H1 (cell line): ENCODE data around the gene TSPAN9. TPM values are rescaled to one million over a fixed set of nuclear protein-coding genes. Genes with fewer than 3 reads are reported as not detected.

Experiments
- CTCF ChIA-PET: fragments of 300-600 bp; sonication (Branson Sonifier 250); formaldehyde crosslinking; loops from one replicate; lab custom pipeline; 2021; ENCODE audit not compliant: partially characterized antibody; lab: Charles Lee
- POLR2A ChIA-PET: fragments of 300-600 bp; sonication (Branson Sonifier 250); formaldehyde crosslinking; loops from one replicate; lab custom pipeline; 2021; ENCODE audit warnings: inconsistent platforms; ENCODE audit not compliant: partially characterized antibody; lab: Charles Lee
- DNase-seq, 2 experiments: peaks; one replicate each; pipeline versions ENCODE4 v3.0.0 to v3.0.0-alpha.2; 2010 to 2022; ENCODE audit warnings: low spot score in 2 of 2, low read depth in 1 of 2, mixed read lengths in 1 of 2
- FAIRE-seq: peaks from 2 replicates; lab custom pipeline; 2011; peaks lifted over from hg19 to GRCh38; lab: Jason Lieb, UNC
- H2AFZ ChIP-seq: 2 replicates; pipeline ENCODE4 v1.8.1; 2012; ENCODE audit warnings: low read length, inconsistent platforms
- H2AK5ac ChIP-seq: 2 replicates; pipeline ENCODE4 v1.6.1; 2013; ENCODE audit warnings: low read depth, low read length
- H2BK120ac ChIP-seq: replicated peaks from 2 replicates; pipeline ENCODE3; 2013; ENCODE audit warnings: low read depth, low read length, inconsistent platforms
- H2BK12ac ChIP-seq: 2 replicates; pipeline ENCODE4 v1.6.1; 2013; ENCODE audit warnings: low read depth, low read length
- H2BK15ac ChIP-seq: 2 replicates; pipeline ENCODE4 v1.6.1; 2013; ENCODE audit warnings: low read length
- H2BK20ac ChIP-seq: 2 replicates; pipeline ENCODE4 v1.6.1; 2013; ENCODE audit warnings: low read length
- H2BK5ac ChIP-seq: 2 replicates; pipeline ENCODE4 v1.6.1; 2013; ENCODE audit warnings: low read depth, low read length
- H3K14ac ChIP-seq: 2 replicates; pipeline ENCODE4 v1.6.1; 2013; ENCODE audit warnings: inconsistent platforms; ENCODE audit not compliant: insufficient read length
- H3K18ac ChIP-seq: 2 replicates; pipeline ENCODE4 v1.6.1; 2013; ENCODE audit warnings: low read length; ENCODE audit errors: extremely low read depth
- H3K23ac ChIP-seq: 2 replicates; pipeline ENCODE4 v1.6.1; 2013; ENCODE audit warnings: inconsistent platforms; ENCODE audit not compliant: insufficient read length
- H3K23me2 ChIP-seq: 2 replicates; pipeline ENCODE4 v1.6.1; 2013; ENCODE audit warnings: low read depth, low read length
- H3K27ac ChIP-seq: 2 replicates; pipeline ENCODE4 v1.6.1; 2011; ENCODE audit warnings: low read depth, low read length, inconsistent platforms
- H3K27me3 ChIP-seq, 4 experiments: replicated peaks in 1 of 4; 1 replicate in 1 of 4; 2 replicates in 3 of 4; pipeline versions ENCODE4 v1.6.1 to v1.8.1; 2011 to 2013; ENCODE audit warnings: low read length in 3 of 4, mild to moderate bottlenecking in 3 of 4, inconsistent platforms in 2 of 4, mixed read lengths in 2 of 4, moderate library complexity in 1 of 4; ENCODE audit not compliant: control insufficient read depth in 3 of 4, insufficient read depth in 3 of 4; ENCODE audit errors: extremely low read depth in 1 of 4
- H3K36me3 ChIP-seq, 4 experiments: 2 replicates each; pipeline versions ENCODE4 v1.6.1 to v1.8.1; 2011 to 2013; ENCODE audit warnings: mild to moderate bottlenecking in 4 of 4, low read length in 3 of 4, moderate library complexity in 2 of 4, control low read depth in 1 of 4, inconsistent platforms in 1 of 4; ENCODE audit not compliant: insufficient read depth in 4 of 4, control insufficient read depth in 2 of 4
- H3K4ac ChIP-seq: replicated peaks from 2 replicates; pipeline ENCODE3; 2013; ENCODE audit warnings: low read length, low read depth, mixed read lengths, inconsistent platforms; ENCODE audit not compliant: insufficient read length
- H3K4me1 ChIP-seq, 4 experiments: replicated peaks in 1 of 4; 1 replicate in 1 of 4; 2 replicates in 3 of 4; pipeline versions ENCODE4 v1.6.1 to v1.8.1; 2011 to 2013; ENCODE audit warnings: low read length in 3 of 4, inconsistent platforms in 2 of 4, mixed read lengths in 1 of 4; ENCODE audit not compliant: insufficient read depth in 4 of 4, control insufficient read depth in 3 of 4
- H3K4me2 ChIP-seq, 2 experiments: 2 replicates each; pipeline versions ENCODE4 v1.6.1 to v1.8.1; 2011 to 2013; ENCODE audit warnings: low read depth in 2 of 2, low read length in 2 of 2, control low read depth in 1 of 2, inconsistent platforms in 1 of 2, mild to moderate bottlenecking in 1 of 2; ENCODE audit not compliant: insufficient read depth in 1 of 2
- H3K4me3 ChIP-seq, 4 experiments: fragments of 200-600, 300-600 bp in 1 of 4; sonication (generic), shearing (Covaris generic), sonication (Bioruptor Twin) in 1 of 4; 2 replicates each; pipeline versions ENCODE4 v1.5.1 to v1.8.1; 2011 to 2016; ENCODE audit warnings: low read length in 4 of 4, low read depth in 3 of 4, control low read depth in 2 of 4, inconsistent platforms in 2 of 4, mild to moderate bottlenecking in 2 of 4, mixed read lengths in 1 of 4, moderate library complexity in 1 of 4; ENCODE audit not compliant: insufficient read depth in 2 of 4; ENCODE audit errors: extremely low read depth in 1 of 4
- H3K56ac ChIP-seq: replicated peaks from 2 replicates; pipeline ENCODE3; 2013; ENCODE audit warnings: low read depth, mild to moderate bottlenecking, mixed read lengths, low read length, inconsistent platforms; ENCODE audit not compliant: insufficient read length
- H3K79me1 ChIP-seq: 2 replicates; pipeline ENCODE4 v1.6.1; 2013; ENCODE audit warnings: low read depth, low read length, control low read depth
- H3K79me2 ChIP-seq, 2 experiments: 2 replicates each; pipeline versions ENCODE4 v1.6.1 to v1.8.1; 2012 to 2013; ENCODE audit warnings: low read length in 2 of 2, mild to moderate bottlenecking in 2 of 2, inconsistent platforms in 1 of 2; ENCODE audit not compliant: insufficient read depth in 2 of 2, control insufficient read depth in 1 of 2
- H3K9ac ChIP-seq, 4 experiments: replicated peaks in 1 of 4; 1 replicate in 1 of 4; 2 replicates in 3 of 4; pipeline versions ENCODE4 v1.6.1 to v1.8.1; 2011 to 2013; ENCODE audit warnings: low read depth in 3 of 4, low read length in 3 of 4, control low read depth in 2 of 4, mild to moderate bottlenecking in 2 of 4, moderate library complexity in 2 of 4, inconsistent platforms in 1 of 4; ENCODE audit errors: extremely low read depth in 1 of 4
- H3K9me3 ChIP-seq, 2 experiments: 2 replicates each; pipeline versions ENCODE4 v1.6.1 to v1.8.1; 2012 to 2013; ENCODE audit warnings: mild to moderate bottlenecking in 2 of 2, moderate library complexity in 2 of 2, control low read depth in 1 of 2, inconsistent platforms in 1 of 2, low read depth in 1 of 2, low read length in 1 of 2, mixed read lengths in 1 of 2; ENCODE audit not compliant: insufficient read depth in 2 of 2
- H4K20me1 ChIP-seq, 2 experiments: replicated peaks in 1 of 2; 2 replicates each; pipeline versions ENCODE3 to v1.8.1; 2011 to 2013; ENCODE audit warnings: inconsistent platforms in 2 of 2, low read length in 2 of 2, mild to moderate bottlenecking in 1 of 2; ENCODE audit not compliant: insufficient read depth in 2 of 2, control insufficient read depth in 1 of 2
- H4K5ac ChIP-seq: 2 replicates; pipeline ENCODE4 v1.6.1; 2013; ENCODE audit warnings: low read length, low read depth, mixed read lengths, inconsistent platforms; ENCODE audit not compliant: insufficient read length
- H4K8ac ChIP-seq: 2 replicates; pipeline ENCODE4 v1.8.0; 2013; ENCODE audit warnings: mild to moderate bottlenecking, moderate library complexity, low read length, inconsistent platforms; ENCODE audit not compliant: insufficient read depth; ENCODE audit errors: extremely low read depth
- H4K91ac ChIP-seq: replicated peaks from 2 replicates; pipeline ENCODE3; 2013; ENCODE audit warnings: low read length, mixed read lengths, inconsistent platforms; ENCODE audit not compliant: insufficient read length
- WGBS, 2 experiments: shearing (Covaris generic) in 1 of 2; methylation state at CpG; one replicate each; pipeline versions ENCODE4 v1.1.6 to v1.1.7; 2013 to 2015; ENCODE audit warnings: low lambda C conversion rate in 2 of 2, mixed read lengths in 2 of 2, inconsistent platforms in 1 of 2, low coverage in 1 of 2, missing lambda C conversion rate in 1 of 2; ENCODE audit not compliant: insufficient replicate concordance in 2 of 2, insufficient coverage in 1 of 2, insufficient read length in 1 of 2; ENCODE audit errors: extremely low coverage in 1 of 2, missing lambda C conversion rate in 1 of 2; 5-methylcytosine and 5-hydroxymethylcytosine counted together
- polyA plus RNA-seq, 7 experiments: library from polyadenylated mRNA; depleted of rRNA in 3 of 7; stranded (reverse) in 5 of 7; unstranded in 2 of 7; fragments of >200 nt in 5 of 7; fragments of 200-250 nt in 2 of 7; gene quantifications; 1 replicate in 5 of 7; 2 replicates in 1 of 7; 4 replicates in 1 of 7; pipeline versions ENCODE4 v1.2.1 to v1.2.3, GENCODE V29; 2011 to 2013; ENCODE audit warnings: missing spikeins in 2 of 7, mixed read lengths in 2 of 7
- total RNA-seq: library from RNA; stranded (reverse); fragmentation: NEBNext Ultra II Directional; extraction: Animal tissue kit (Norgen Biotek cat#: 25700); gene quantifications from 2 replicates; pipeline ENCODE4 v1.2.1, GENCODE V29; 2021

TSPAN9 gene
- total and polyA plus RNA-seq, 2 of the 8 experiments (the other 6 are each of a cell fraction or from before 2014, with no cell fraction given): 11.5 to 29.1 TPM

DNA sequence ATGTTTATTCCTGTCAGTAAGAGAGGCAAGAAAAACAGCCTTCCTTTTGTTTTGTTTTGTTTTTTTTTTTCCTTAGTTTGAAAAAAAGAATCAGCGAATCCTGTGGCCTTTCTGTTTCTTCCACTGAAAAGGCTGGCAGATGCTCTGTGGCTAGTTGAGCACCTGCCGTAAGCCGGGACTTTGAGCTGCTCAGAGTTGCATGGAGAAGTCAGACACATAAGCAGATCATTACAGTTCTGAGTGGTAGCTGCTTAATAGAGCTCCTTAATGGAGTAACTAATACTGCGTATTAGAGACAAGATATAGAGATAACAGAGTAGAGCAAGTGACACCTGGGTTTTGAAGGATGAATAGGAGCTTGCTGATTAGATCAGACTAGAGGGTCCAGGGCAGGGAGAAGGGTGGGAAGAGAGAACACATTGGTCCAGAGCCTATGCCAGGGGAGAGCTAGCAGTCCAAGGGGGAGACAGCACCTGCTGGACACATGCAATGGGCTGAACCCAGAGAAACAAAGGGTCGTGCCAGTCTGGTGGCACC lies 129.4 kb downstream of the TSPAN9 start:
- no peak overlapping the region for H3K4ac ChIP-seq
- 92% methylated on average over 5 of the region's 5 CpGs; no CpG with 5 or more reads in 1 of the 2 experiments for WGBS, 2 experiments
- H3K9me3 ChIP-seq: no peaks in the 10 kb centered on the region
- DNase-seq (no peak), FAIRE-seq (no peak)
- peaks cover 0 to 5% of the 10 kb centered on the region in 2 experiments for H4K20me1 ChIP-seq
- H2AFZ ChIP-seq: no peak overlapping the region
- H2AK5ac ChIP-seq: no peak overlapping the region
- no peak overlapping the region for H3K4me3 ChIP-seq
- H2BK15ac ChIP-seq: no peak overlapping the region
- H3K27ac ChIP-seq: no peak overlapping the region
- CTCF ChIA-PET: interaction anchor here (0.7 to 24.7 kb wide), 31 partner anchors 9 to 605 kb away, joined by 3 to 448 read pairs (median 12); no protein-coding TSS in a partner anchor
- H3K23ac ChIP-seq: no peak overlapping the region
- no peaks in the 10 kb centered on the region for H3K23me2 ChIP-seq
- H2BK5ac ChIP-seq: no peak overlapping the region
- no peak overlapping the region for H3K18ac ChIP-seq
- H3K4me1 ChIP-seq: peaks cover 0 to 11% (median 9%) of the 10 kb centered on the region in 4 experiments; a peak in 6 of 7 replicates
- no peak overlapping the region for H3K9ac ChIP-seq
- peaks cover 1 to 16% (median 11%) of the 10 kb centered on the region in 4 experiments for H3K27me3 ChIP-seq
- H2BK12ac ChIP-seq: no peak overlapping the region
- POLR2A ChIA-PET: no interaction called here
- no peaks in the 10 kb centered on the region; the same call in 1 of the 2 replicates for H3K79me1 ChIP-seq
- H4K8ac ChIP-seq: no peak overlapping the region
- no peak overlapping the region for H3K56ac ChIP-seq
- no peak overlapping the region for H3K14ac ChIP-seq
- no peaks in the 10 kb centered on the region for H3K79me2 ChIP-seq
- no peak overlapping the region for H2BK20ac ChIP-seq
- no peak overlapping the region for H4K5ac ChIP-seq
- H3K36me3 ChIP-seq: no peaks in the 10 kb centered on the region
- H3K4me2 ChIP-seq: no peak overlapping the region
- no peak overlapping the region for H2BK120ac ChIP-seq
- no peak overlapping the region for H4K91ac ChIP-seq
